Right atrium auricular region (tissue), 2 donors: ENCODE measurements around the gene GSE1. TPM values are rescaled to one million over a fixed set of nuclear protein-coding genes. Genes with fewer than 3 reads are reported as not detected.

Experiments
- DNase-seq: peaks from one replicate; pipeline ENCODE4 v3.0.0-alpha.2; 2019; ENCODE audit warnings: low spot score
- H3K27ac ChIP-seq, 2 donors: fragments of 200-600 bp; sonication (generic); 1 replicate in 1 of 2; 2 replicates in 1 of 2; pipeline ENCODE4 v1.5.1; 2016 to 2019
- H3K27me3 ChIP-seq, 2 donors: fragments of 200-600 bp; sonication (generic); one replicate each; pipeline versions ENCODE4 v1.5.1 to v1.6.0; 2017 to 2019
- H3K36me3 ChIP-seq: fragments of 200-600 bp; sonication (generic); one replicate; pipeline ENCODE4 v1.5.1; 2016
- H3K4me1 ChIP-seq, 2 donors: fragments of 200-600 bp; sonication (generic); one replicate each; pipeline versions ENCODE4 v1.5.1 to v1.6.0; 2017 to 2019
- H3K4me3 ChIP-seq, 2 donors: fragments of 200-600 bp; sonication (generic); 1 replicate in 1 of 2; 2 replicates in 1 of 2; pipeline ENCODE4 v1.5.1; 2017 to 2019; ENCODE audit warnings: mild to moderate bottlenecking in 1 of 2, moderate library complexity in 1 of 2
- H3K9me3 ChIP-seq, 2 donors: fragments of 200-600 bp; sonication (generic); one replicate each; pipeline ENCODE4 v1.5.1; 2019
- total RNA-seq, 2 donors: library from RNA; depleted of rRNA; stranded (reverse); fragments of >200 nt; gene quantifications; one replicate each; pipeline ENCODE4 v1.1.0, GENCODE V29; 2016
- TF ChIP-seq, protein P1 (sequence below), 2 donors: fragments of 200-600 bp; sonication (generic); IDR thresholded peaks; one replicate each; pipeline ENCODE4 v1.5.1; 2019; ENCODE audit warnings: antibody characterized with exemption in 2 of 2

Gene GSE1
- total RNA-seq, 2 donors from 2014 or later = 37.1 to 55.7 TPM

DNA sequence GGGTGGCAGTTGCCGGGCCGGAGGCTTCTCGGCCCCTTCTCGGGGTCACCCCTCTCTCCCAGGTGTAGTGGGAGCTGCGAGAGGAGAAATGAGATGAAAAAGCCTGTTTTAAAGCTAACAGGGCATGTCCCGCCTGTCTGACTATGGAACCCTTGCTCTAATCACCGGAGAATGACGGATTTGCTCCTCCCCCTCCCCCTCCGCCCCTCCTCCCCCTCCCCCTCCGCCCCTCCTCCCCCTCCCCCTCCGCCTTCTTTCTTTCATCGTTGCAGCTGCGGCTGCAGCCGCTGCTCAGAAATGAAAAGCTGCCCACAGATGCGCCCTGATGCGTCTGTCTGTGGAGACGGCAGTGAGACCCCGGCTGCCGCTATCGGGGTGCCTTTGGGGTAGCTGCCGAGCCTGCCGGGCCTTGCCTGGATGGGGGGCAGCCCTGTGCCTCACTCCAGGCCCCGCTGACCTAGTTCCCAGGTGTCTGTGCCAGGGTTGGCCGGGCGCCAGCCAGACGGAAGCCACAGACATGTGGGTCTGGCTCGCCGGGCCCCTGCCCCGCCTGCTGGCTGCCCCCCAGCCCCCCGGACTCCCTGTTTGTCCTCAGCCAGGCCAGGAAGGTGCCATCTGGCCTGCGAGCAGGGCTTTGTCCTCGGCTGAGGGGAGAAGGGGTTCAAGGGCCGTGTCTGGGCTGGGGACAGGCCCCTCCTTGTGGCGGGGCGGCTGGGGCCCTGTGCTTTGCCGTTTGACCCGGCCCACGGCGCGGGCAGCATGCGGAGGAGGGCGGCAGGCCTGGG lies 37.9 kb downstream of the GSE1 start:
- TF ChIP-seq, protein P1, sequence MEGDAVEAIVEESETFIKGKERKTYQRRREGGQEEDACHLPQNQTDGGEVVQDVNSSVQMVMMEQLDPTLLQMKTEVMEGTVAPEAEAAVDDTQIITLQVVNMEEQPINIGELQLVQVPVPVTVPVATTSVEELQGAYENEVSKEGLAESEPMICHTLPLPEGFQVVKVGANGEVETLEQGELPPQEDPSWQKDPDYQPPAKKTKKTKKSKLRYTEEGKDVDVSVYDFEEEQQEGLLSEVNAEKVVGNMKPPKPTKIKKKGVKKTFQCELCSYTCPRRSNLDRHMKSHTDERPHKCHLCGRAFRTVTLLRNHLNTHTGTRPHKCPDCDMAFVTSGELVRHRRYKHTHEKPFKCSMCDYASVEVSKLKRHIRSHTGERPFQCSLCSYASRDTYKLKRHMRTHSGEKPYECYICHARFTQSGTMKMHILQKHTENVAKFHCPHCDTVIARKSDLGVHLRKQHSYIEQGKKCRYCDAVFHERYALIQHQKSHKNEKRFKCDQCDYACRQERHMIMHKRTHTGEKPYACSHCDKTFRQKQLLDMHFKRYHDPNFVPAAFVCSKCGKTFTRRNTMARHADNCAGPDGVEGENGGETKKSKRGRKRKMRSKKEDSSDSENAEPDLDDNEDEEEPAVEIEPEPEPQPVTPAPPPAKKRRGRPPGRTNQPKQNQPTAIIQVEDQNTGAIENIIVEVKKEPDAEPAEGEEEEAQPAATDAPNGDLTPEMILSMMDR (IDR thresholded peaks at IDR 0.05) = no peak
- no peaks in the 10 kb centered on the region for H3K27me3 ChIP-seq
- H3K36me3 ChIP-seq = peaks cover 32% of the 10 kb centered on the region
- no peak overlapping the region for H3K4me3 ChIP-seq
- H3K27ac ChIP-seq = peak overlapping the region; percentile 51
- H3K4me1 ChIP-seq = peaks cover 0 to 38% of the 10 kb centered on the region in 2 donors
- no peaks in the 10 kb centered on the region for H3K9me3 ChIP-seq
- DNase-seq = no peak

DNA sequence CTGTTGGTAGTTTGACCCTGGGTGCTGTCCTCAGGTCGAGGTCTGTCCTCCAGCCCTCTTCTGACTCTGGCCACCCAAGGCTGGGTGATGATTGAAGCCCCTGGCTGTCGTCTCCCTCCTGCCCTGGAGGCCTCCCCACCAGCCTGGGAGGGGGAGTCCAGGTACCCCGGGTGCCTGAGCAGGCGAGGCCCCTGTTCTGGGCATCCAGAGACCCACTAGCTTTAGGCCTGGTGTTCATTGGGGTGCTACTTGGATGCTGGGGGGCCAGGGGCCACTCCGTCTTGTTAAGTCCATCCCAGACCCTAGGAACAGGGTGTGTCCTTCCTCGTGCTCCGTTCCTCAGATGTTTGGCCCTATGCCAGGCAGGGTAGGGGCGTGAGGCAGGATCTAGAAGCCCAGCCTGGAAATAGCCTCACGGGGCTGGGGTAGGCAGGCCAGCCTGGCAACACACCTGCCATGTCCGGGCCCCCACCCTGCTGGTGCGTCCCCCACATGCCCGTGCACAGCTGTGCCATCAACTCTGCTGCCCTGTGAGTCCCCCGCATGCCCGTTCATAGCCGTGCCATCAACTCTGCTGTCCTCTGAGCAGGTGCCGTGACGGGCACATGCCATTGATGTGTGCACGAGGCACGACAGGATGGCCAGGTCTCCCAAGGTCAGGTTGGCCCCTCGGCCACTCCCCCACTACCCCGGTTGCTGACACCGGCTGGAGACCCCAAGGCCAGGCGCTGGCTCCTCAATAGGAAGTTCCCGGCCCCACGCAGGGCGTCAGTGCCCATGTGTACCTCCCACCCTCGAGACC lies 38.7 kb downstream of the GSE1 start:
- H3K36me3 ChIP-seq = peaks cover 39% of the 10 kb centered on the region
- peak overlapping the region; percentile 51 to 73 for H3K27ac ChIP-seq
- no peak for DNase-seq

DNA sequence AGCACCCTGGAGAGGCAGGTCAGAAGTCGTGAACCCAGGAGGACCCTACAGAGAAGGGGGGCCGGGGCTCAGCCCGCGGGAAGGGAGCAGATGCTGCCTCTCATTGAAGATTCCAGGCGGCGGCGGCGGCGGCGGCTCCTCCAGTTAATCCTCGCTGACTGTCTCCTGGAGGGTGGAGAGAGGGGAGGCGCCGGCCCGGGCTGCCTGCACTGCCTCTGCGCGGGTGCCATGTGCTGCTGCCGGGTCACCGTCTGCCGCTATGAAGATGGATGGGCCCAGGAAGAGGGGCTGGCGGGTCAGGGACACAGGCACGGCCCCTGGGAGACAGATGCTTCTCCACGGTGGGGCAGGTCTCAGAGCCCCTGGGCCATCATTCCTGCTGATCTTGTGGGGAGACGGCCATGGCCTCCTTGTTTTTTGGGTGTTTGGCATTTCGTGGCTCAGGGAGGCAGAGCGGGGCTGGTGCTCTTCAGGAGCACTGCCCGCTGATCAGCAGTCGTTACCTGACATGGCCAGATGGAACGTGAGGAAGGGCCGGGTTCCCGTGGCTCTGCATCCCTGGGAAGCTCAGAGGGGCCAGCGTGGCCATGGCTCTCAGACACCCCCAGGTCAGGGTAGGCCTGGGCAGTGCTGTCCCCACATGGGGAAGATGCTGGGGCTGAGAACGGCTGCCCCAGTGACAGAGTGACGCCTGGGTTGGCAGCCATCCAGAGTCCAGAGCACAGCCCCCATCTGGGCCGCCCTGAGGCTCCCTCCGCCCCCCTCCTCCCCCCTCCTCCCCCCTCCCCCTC lies 39.5 kb downstream of the GSE1 start:
- TF ChIP-seq, protein P1 (IDR thresholded peaks at IDR 0.05) = no peak
- Histone ChIP-seq H3K36me3 (peaks cover 47% of the 10 kb centered on the region), H3K4me3 (peak overlapping the region in 1 of 2 donors; percentile 4)

More for the DNA sequence above, 38.7 kb downstream of the GSE1 start:
- no peaks in the 10 kb centered on the region for H3K27me3 ChIP-seq
- no peaks in the 10 kb centered on the region for H3K9me3 ChIP-seq
- TF ChIP-seq, protein P1 (IDR thresholded peaks at IDR 0.05) = no peak
- peaks cover 0 to 38% of the 10 kb centered on the region in 2 donors for H3K4me1 ChIP-seq
- H3K4me3 ChIP-seq = no peak overlapping the region

DNA sequence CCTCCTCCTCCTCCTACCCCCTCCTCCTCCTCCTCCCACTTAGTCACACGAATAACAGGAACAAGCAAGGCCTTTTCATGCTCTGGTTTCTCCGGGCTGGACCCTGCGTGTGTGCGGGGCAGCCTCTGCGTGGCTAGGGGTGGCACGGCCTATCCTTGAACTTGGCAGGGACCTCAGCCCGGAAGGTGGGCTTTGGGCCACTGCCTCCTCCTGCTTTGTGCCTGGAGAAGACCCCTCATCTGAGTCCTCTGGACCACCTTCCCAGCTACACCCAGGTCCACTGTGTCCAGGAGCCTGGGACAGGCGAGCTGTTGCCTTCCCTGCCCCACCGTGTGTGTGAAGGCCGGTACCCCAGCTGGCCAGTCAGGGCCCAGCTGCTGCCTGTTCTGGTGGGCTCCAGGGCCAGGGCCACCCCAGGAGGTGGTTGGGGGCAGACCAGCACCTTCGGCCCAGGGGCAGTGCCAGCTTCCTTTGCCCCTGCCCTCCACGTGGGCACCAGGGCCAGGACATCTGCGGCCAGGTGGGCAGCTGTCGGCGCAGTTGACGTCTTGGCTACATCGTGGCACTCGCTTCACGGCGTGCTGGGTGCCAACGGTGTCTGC lies 40.3 kb downstream of the GSE1 start:
- H3K27me3 ChIP-seq = no peaks in the 10 kb centered on the region
- H3K4me3 ChIP-seq = no peak overlapping the region
- no peaks in the 10 kb centered on the region for H3K9me3 ChIP-seq
- H3K36me3 ChIP-seq = peaks cover 55% of the 10 kb centered on the region
- no peak for DNase-seq
- H3K4me1 ChIP-seq = peaks cover 0 to 38% of the 10 kb centered on the region in 2 donors
- H3K27ac ChIP-seq = peak overlapping the region; percentile 62 to 66
- TF ChIP-seq, protein P1 (IDR thresholded peaks at IDR 0.05) = no peak

More for the DNA sequence above, 39.5 kb downstream of the GSE1 start:
- no peaks in the 10 kb centered on the region for H3K9me3 ChIP-seq
- H3K4me1 ChIP-seq = peaks cover 0 to 38% of the 10 kb centered on the region in 2 donors
- peak overlapping the region; percentile 51 to 73 for H3K27ac ChIP-seq
- H3K27me3 ChIP-seq = no peaks in the 10 kb centered on the region
- no peak for DNase-seq
